K562 (cell line): ENCODE data around the gene HSD11B1. TPM values are rescaled to one million over a fixed set of nuclear protein-coding genes. Genes with fewer than 3 reads are reported as not detected.

Experiments
- ATAC-seq: fragments of 200-7000 bp; cut with Tn5 transposase; 3 replicates; pipeline ENCODE4 v1.9.1; 2020; ENCODE audit warnings: moderate library complexity
- BruUV-seq: library from RNA; stranded (reverse); fragments of 400-500 nt; replicated peaks from 2 replicates; lab custom pipeline; 2021; lab: Mats Ljungman, UMichigan
- CTCF ChIA-PET: fragments of 300-600 bp; formaldehyde crosslinking; extraction: SDS; loops from one replicate; lab custom pipeline; 2021; ENCODE audit warnings: low intra/inter-chr PET ratio; lab: Yijun Ruan, JAX
- POLR2A ChIA-PET: fragments of 300-600, 350-650 bp; sonication (Branson Sonifier 250); formaldehyde crosslinking; extraction: SDS; loops from one replicate; lab custom pipeline; 2021; ENCODE audit warnings: antibody characterized with exemption, inconsistent platforms; lab: Yijun Ruan, JAX
- DNase-seq, 4 experiments: peaks; one replicate each; pipeline versions ENCODE4 v3.0.0 to v3.0.0-alpha.2; 2011 to 2018; ENCODE audit warnings: low spot score in 3 of 4, mixed read lengths in 3 of 4; ENCODE audit errors: extremely low read depth in 1 of 4
- FAIRE-seq: peaks from 2 replicates; lab custom pipeline; 2011; peaks lifted over from hg19 to GRCh38; lab: Jason Lieb, UNC
- H2AFZ ChIP-seq: 2 replicates; pipeline ENCODE4 v1.6.0; 2011; ENCODE audit warnings: low read depth, low read length, control low read depth, inconsistent platforms
- H3K27ac ChIP-seq: fragments of 200-600 bp; 3 replicates; pipeline ENCODE4 v1.8.0; 2011; ENCODE audit warnings: low read depth, mild to moderate bottlenecking, control low read depth, inconsistent platforms, low read length, moderate library complexity, mixed read lengths; ENCODE audit errors: extremely low read depth
- H3K27me3 ChIP-seq, 2 experiments: fragments of 300-600 bp in 1 of 2; 2 replicates in 1 of 2; 3 replicates in 1 of 2; pipeline versions ENCODE4 v1.6.0 to v1.8.0; 2011; ENCODE audit warnings: inconsistent platforms in 2 of 2, low read length in 2 of 2, mild to moderate bottlenecking in 1 of 2, mixed read lengths in 1 of 2, moderate library complexity in 1 of 2; ENCODE audit not compliant: control insufficient read depth in 2 of 2, insufficient read depth in 2 of 2
- H3K36me3 ChIP-seq: fragments of 300-600 bp; 3 replicates; pipeline ENCODE4 v1.8.0; 2011; ENCODE audit warnings: mild to moderate bottlenecking, low read length, inconsistent platforms; ENCODE audit not compliant: control insufficient read depth, insufficient read depth
- H3K4me1 ChIP-seq, 2 experiments: fragments of 200-600 bp in 1 of 2; replicated peaks in 1 of 2; 2 replicates in 1 of 2; 3 replicates in 1 of 2; pipeline versions ENCODE4 v1.5.1 to v1.8.0; 2011; ENCODE audit warnings: inconsistent platforms in 2 of 2, low read length in 2 of 2, mild to moderate bottlenecking in 1 of 2, mixed read lengths in 1 of 2, moderate library complexity in 1 of 2; ENCODE audit not compliant: control insufficient read depth in 2 of 2, insufficient read depth in 2 of 2
- H3K4me2 ChIP-seq: 2 replicates; pipeline ENCODE4 v1.6.1; 2011; ENCODE audit warnings: low read length, control low read depth, inconsistent platforms, mixed read lengths; ENCODE audit not compliant: insufficient read depth
- H3K4me3 ChIP-seq: fragments of 200-600 bp; sonication (generic), shearing (Covaris generic); 2 replicates; pipeline ENCODE4 v1.5.1; 2016; ENCODE audit warnings: control low read depth, inconsistent platforms
- H3K79me2 ChIP-seq: fragments of 200-600 bp; 3 replicates; pipeline ENCODE4 v1.8.0; 2011; ENCODE audit warnings: low read length, inconsistent platforms; ENCODE audit not compliant: control insufficient read depth, insufficient read depth
- H3K9ac ChIP-seq, 2 experiments: 2 replicates each; pipeline versions ENCODE4 v1.6.0 to v1.6.1; 2011; ENCODE audit warnings: low read depth in 2 of 2, low read length in 2 of 2, control low read depth in 1 of 2, inconsistent platforms in 1 of 2, mild to moderate bottlenecking in 1 of 2, mixed read lengths in 1 of 2; ENCODE audit not compliant: insufficient read depth in 1 of 2
- H3K9me1 ChIP-seq: one replicate; pipeline ENCODE4 v1.6.0; 2011; ENCODE audit warnings: inconsistent platforms, mild to moderate bottlenecking, low read length, moderate library complexity; ENCODE audit not compliant: control insufficient read depth, insufficient read depth
- H3K9me3 ChIP-seq: replicated peaks from 2 replicates; pipeline ENCODE4 v1.5.1; 2011; ENCODE audit warnings: low read depth, low read length, inconsistent platforms; ENCODE audit not compliant: control insufficient read depth, insufficient read depth
- H4K20me1 ChIP-seq: replicated peaks from 2 replicates; pipeline ENCODE4 v1.6.1; 2011; ENCODE audit warnings: low read length, inconsistent platforms, mixed read lengths; ENCODE audit not compliant: control insufficient read depth, insufficient read depth
- WGBS: fragments of 100-300 bp; shearing (Covaris generic); methylation state at CpG from one replicate; pipeline ENCODE4 v1.1.6; 2016; ENCODE audit warnings: low coverage, mixed read lengths; ENCODE audit not compliant: insufficient coverage; ENCODE audit errors: missing lambda C conversion rate; 5-methylcytosine and 5-hydroxymethylcytosine counted together
- in situ Hi-C: fragments of 300-500 bp; cut with MboI; formaldehyde crosslinking; loops from 4 replicates; pipeline ENCODE4 v1.15.0; 2018; ENCODE audit warnings: inconsistent platforms, mixed read lengths
- intact Hi-C: fragments of 100-400 bp; cut with micrococcal nuclease; formaldehyde crosslinking; loops from 2 replicates; pipeline ENCODE4 v1.14.2; 2022
- polyA plus RNA-seq, 8 experiments: library from polyadenylated mRNA; depleted of rRNA in 4 of 8; stranded (reverse) in 5 of 8; unstranded in 3 of 8; fragments of >200 nt; fragmentation: Nextera tagmentation in 2 of 8; fragmentation: Illumina TruSeq in 1 of 8; extraction: Ambion mirVana in 2 of 8; extraction: Trizol in 1 of 8; gene quantifications; 2 replicates each; pipeline versions ENCODE4 v1.2.1 to v1.2.3, GENCODE V29; 2011 to 2014; ENCODE audit warnings: inconsistent platforms in 1 of 8, missing spikeins in 1 of 8
- total RNA-seq, 7 experiments: library from RNA; depleted of rRNA in 6 of 7; stranded (reverse); fragments of >200 nt in 6 of 7; fragmentation: Illumina TruSeq in 2 of 7; extraction: Trizol in 2 of 7; gene quantifications; 2 replicates each; pipeline versions ENCODE4 v1.2.1 to v1.2.3, GENCODE V29; 2011 to 2021; ENCODE audit warnings: low replicate concordance in 1 of 7
- TF ChIP-seq, protein P1 (sequence below), 3 experiments: fragments of 200-800 bp in 1 of 3; sonication (Bioruptor generic) in 1 of 3; sonication (generic) in 1 of 3; formaldehyde crosslinking in 1 of 3; IDR thresholded peaks; 2 replicates each; pipeline versions ENCODE4 v1.6.1 to v1.8.0; 2016 to 2022; ENCODE audit warnings: mild to moderate bottlenecking in 2 of 3, missing compliant biosample characterization in 2 of 3, missing genetic modification characterization in 2 of 3, missing genetic modification reagents in 1 of 3
- TF ChIP-seq, protein P2 (sequence below): sonication (generic); formaldehyde crosslinking; IDR thresholded peaks from 2 replicates; pipeline ENCODE4 v1.8.0; 2022; ENCODE audit warnings: mild to moderate bottlenecking, missing genetic modification reagents

The HSD11B1 gene
- total and polyA plus RNA-seq, 9 of the 15 experiments (the other 6 are each of a cell fraction or from before 2014, with no cell fraction given): 0.04 to 0.16 TPM; not detected in 7

DNA sequence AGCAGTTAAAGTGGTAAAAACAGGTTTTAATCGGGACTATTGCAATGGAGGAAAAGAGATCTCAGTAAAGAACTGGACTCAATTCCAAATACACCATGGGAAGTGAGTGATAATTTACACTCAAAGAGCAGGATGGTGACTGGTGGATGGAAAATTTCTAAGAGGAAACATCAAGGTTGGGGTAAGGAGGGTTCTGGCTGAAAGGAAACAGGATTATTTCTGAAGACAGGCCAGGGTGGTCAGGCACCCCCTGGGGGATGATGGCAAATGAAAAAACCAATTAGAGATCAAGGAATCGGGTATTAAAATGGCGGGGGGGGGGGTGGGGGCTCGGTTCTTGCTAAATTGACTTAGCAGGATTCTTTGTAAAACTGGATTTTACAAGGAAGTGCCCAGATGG is 12.3 kb upstream of the HSD11B1 start:
- Histone ChIP-seq H3K9me1 (no peaks in the 10 kb centered on the region), H3K4me1 (no peaks in the 10 kb centered on the region; a peak in 2 of 5 replicates), H4K20me1 (no peaks in the 10 kb centered on the region), H3K9me3 (no peaks in the 10 kb centered on the region), H3K36me3 (no peaks in the 10 kb centered on the region), H3K27me3 (peaks cover 0 to 4% of the 10 kb centered on the region in 2 experiments; a peak in 1 of 5 replicates), H3K9ac (no peak overlapping the region), H3K4me2 (no peak overlapping the region)
- no TSS peak for BruUV-seq
- WGBS: 13% methylated on average over 3 of the region's 4 CpGs
- no peak for DNase-seq
- CTCF ChIA-PET: interaction anchor here (0.7 to 3.8 kb wide), 9 partner anchors 49 to 126 kb away, joined by 3 to 64 read pairs (median 5); no protein-coding TSS in a partner anchor
- intact Hi-C loops: loop anchor here (10.0 kb wide), 1 partner anchor 293 kb away; no protein-coding TSS in a partner anchor
- no peak for ATAC-seq
- in situ Hi-C loops: no loop called here
- TF ChIP-seq, protein P1, sequence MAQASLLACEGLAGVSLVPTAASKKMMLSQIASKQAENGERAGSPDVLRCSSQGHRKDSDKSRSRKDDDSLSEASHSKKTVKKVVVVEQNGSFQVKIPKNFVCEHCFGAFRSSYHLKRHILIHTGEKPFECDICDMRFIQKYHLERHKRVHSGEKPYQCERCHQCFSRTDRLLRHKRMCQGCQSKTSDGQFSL (CRISPR knock-in tag; IDR thresholded peaks at IDR 0.05): no peak
- TF ChIP-seq, protein P1 (tag; IDR thresholded peaks at IDR 0.05): peak in 1 of 2 experiments; percentile 59; a peak in 1 of 4 replicates
- TF ChIP-seq, protein P2, sequence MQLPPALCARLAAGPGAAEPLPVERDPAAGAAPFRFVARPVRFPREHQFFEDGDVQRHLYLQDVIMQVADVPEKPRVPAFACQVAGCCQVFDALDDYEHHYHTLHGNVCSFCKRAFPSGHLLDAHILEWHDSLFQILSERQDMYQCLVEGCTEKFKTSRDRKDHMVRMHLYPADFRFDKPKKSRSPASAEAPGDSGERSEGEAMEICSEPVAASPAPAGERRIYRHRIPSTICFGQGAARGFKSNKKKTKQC (CRISPR knock-in tag): no peak
- TF ChIP-seq, all 486 proteins: peak for 1
- H3K27ac ChIP-seq: no peak overlapping the region
- no peak overlapping the region; the same call in 1 of the 2 replicates for H2AFZ ChIP-seq
- POLR2A ChIA-PET: interaction anchor here (1.0 kb wide), 1 partner anchor 123 kb away, joined by 5 read pairs; no protein-coding TSS in a partner anchor
- H3K79me2 ChIP-seq: no peaks in the 10 kb centered on the region
- no peak overlapping the region for H3K4me3 ChIP-seq
- no peak for FAIRE-seq
